Epithelial cell of esophagus (primary cell): ENCODE data around the gene CASP9.
"Not testable (repeated sequence)": the region's sequence is repeated elsewhere in the genome, so short reads cannot be mapped to it uniquely, and the experiment has no call there.

Experiments used
- DNase-seq: peaks from one replicate; pipeline ENCODE4 v3.0.0; 2010; ENCODE audit warnings: low read depth
- H3K4me3 ChIP-seq: 2 replicates; pipeline ENCODE4 v1.5.1; 2011; ENCODE audit warnings: mild to moderate bottlenecking, low read length, control low read depth
- CTCF ChIP-seq: IDR thresholded peaks from 2 replicates; pipeline ENCODE4 v1.5.1; 2011; ENCODE audit warnings: low read depth, mild to moderate bottlenecking, low read length, control low read depth, inconsistent platforms; ENCODE audit not compliant: insufficient read depth; ENCODE audit errors: missing control alignments

CASP9 gene

DNA sequence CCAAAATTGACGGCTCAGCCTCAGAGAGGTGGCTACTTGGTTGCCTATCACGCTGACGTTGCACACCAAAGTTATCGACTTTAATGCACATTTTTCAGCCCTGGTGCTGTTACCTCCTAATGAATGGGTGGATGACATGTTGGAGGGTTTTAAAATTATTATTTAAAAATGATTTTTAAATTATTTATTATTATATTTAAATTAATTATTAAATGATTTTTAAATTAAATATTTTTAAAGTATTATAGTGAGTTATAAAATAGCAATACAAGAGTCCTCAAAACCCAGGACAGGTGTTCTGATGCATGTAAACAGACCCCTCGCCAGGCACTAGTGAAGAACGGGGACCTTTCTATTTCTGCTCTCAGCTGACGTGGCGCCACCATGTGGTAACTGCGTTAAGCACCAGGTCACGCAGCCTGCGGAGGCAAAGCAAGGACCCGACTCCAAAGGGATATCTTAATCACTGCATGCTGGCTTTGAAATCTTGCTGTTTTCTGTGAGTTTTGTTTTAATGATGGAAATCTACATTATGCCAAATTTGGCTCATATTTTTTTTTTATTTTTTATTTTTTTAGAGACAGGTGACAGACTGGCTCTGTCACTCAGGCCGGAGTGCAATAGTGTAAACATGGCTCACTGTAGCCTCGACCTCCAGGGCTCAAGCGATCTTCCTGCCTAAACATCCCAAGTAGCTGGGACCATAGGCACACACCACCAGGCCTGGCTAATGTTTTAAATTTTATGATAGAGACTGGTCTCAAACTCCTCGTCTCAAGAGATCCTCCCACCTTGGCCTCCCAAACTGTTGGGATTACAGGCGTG, 22.6 kb downstream of the CASP9 start:
- H3K4me3 ChIP-seq, result no peak overlapping the region
- TF ChIP-seq CTCF, result peak; percentile 87
- DNase-seq, result peak; percentile 67

- no peak for DNase-seq
- no peak for TF ChIP-seq CTCF
- H3K4me3 ChIP-seq, result no peak overlapping the region
Observed at GRCh38 chr1:15500184-15501178, 23.5 kb downstream of the CASP9 start.

- H3K4me3 ChIP-seq, result no peak overlapping the region
- TF ChIP-seq CTCF, result no peak
- DNase-seq, result no peak
Observed at GRCh38 chr1:15493869-15494390, 30.1 kb downstream of the CASP9 start.

DNA sequence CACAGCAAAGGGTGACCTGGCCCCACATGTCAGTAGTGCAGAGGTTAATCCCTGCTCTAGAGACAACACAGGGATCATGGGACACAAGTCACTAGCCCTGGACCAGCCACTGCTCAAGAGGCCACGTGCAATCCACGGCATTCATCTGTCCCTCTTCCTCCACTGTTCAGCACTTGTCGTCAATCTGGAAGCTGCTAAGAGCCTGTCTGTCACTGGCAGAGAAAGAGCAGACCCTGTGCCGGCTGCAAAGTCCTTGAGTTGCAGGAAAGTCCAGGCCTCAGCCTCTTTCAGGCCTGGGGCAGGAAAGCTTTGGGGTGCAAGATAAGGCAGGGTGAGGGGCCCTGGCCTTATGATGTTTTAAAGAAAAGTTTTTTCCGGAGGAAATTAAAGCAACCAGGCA, 31.4 kb downstream of the CASP9 start:
- H3K4me3 ChIP-seq, result no peak overlapping the region
- DNase-seq, result no peak

GRCh38 chr1:15491010-15491409, 33.0 kb downstream of the CASP9 start:
- H3K4me3 ChIP-seq, result not testable (repeated sequence)
- peak; percentile 46 for DNase-seq

More for the DNA sequence above, 31.4 kb downstream of the CASP9 start:
- TF ChIP-seq CTCF, result no peak

- TF ChIP-seq CTCF, result no peak
- DNase-seq, result no peak
- no peak overlapping the region for H3K4me3 ChIP-seq
Observed at GRCh38 chr1:15489052-15489736, 34.8 kb downstream of the CASP9 start.
